Mesenchymal stem cell (in vitro differentiated cells and primary cell): ENCODE results near the gene IL20RA.
"Not testable (repeated sequence)": the region's sequence is repeated elsewhere in the genome, so short reads cannot be mapped to it uniquely, and the experiment has no call there.

Experiments
- DNase-seq: peaks from one replicate; pipeline ENCODE4 v3.0.0-alpha.2; 2013
- H2AFZ ChIP-seq: one replicate; pipeline ENCODE4 v1.6.1; 2013; ENCODE audit warnings: low read depth, mild to moderate bottlenecking, control low read depth, inconsistent platforms, low read length, moderate library complexity
- H2AK5ac ChIP-seq: 2 replicates; pipeline ENCODE4 v1.6.1; 2013; ENCODE audit warnings: low read length, moderate library complexity, mild to moderate bottlenecking, inconsistent platforms; ENCODE audit not compliant: severe bottlenecking
- H2BK120ac ChIP-seq: one replicate; pipeline ENCODE4 v1.6.1; 2013; ENCODE audit warnings: low read depth, mild to moderate bottlenecking, inconsistent platforms, low read length, moderate library complexity
- H2BK12ac ChIP-seq, 2 experiments: one replicate each; pipeline ENCODE4 v1.6.1; 2013; ENCODE audit warnings: inconsistent platforms in 2 of 2, low read length in 2 of 2, mild to moderate bottlenecking in 2 of 2, moderate library complexity in 2 of 2, control low read depth in 1 of 2
- H2BK15ac ChIP-seq: one replicate; pipeline ENCODE4 v1.6.1; 2013; ENCODE audit warnings: mild to moderate bottlenecking, low read depth, inconsistent platforms; ENCODE audit not compliant: poor library complexity, severe bottlenecking
- H2BK5ac ChIP-seq: 2 replicates; pipeline ENCODE4 v1.6.1; 2013; ENCODE audit warnings: low read depth, mild to moderate bottlenecking, low read length, control low read depth, inconsistent platforms; ENCODE audit not compliant: poor library complexity, severe bottlenecking
- H3K14ac ChIP-seq, 2 experiments: one replicate each; pipeline ENCODE4 v1.6.1; 2013; ENCODE audit warnings: inconsistent platforms in 2 of 2, low read length in 2 of 2, control low read depth in 1 of 2, mild to moderate bottlenecking in 1 of 2, moderate library complexity in 1 of 2
- H3K18ac ChIP-seq, 2 experiments: one replicate each; pipeline ENCODE4 v1.6.1; 2013; ENCODE audit warnings: inconsistent platforms in 2 of 2, low read length in 2 of 2, control low read depth in 1 of 2, low read depth in 1 of 2, mild to moderate bottlenecking in 1 of 2
- H3K23ac ChIP-seq, 2 experiments: one replicate each; pipeline ENCODE4 v1.6.1; 2013; ENCODE audit warnings: inconsistent platforms in 2 of 2, low read length in 2 of 2, mild to moderate bottlenecking in 2 of 2, moderate library complexity in 2 of 2, control low read depth in 1 of 2
- H3K27ac ChIP-seq: 2 replicates; pipeline ENCODE4 v1.5.1; 2013; ENCODE audit warnings: mild to moderate bottlenecking, moderate library complexity, low read length, control low read depth, inconsistent platforms; ENCODE audit not compliant: poor library complexity, severe bottlenecking
- H3K27me3 ChIP-seq, 2 experiments: 2 replicates each; pipeline versions ENCODE4 v1.6.1 to v1.7.0; 2013; ENCODE audit warnings: low read length in 2 of 2, mild to moderate bottlenecking in 2 of 2, moderate library complexity in 2 of 2, control low read depth in 1 of 2, inconsistent platforms in 1 of 2; ENCODE audit not compliant: control insufficient read depth in 1 of 2, insufficient read depth in 1 of 2
- H3K36me3 ChIP-seq, 2 experiments: 2 replicates each; pipeline versions ENCODE4 v1.6.1 to v1.7.0; 2013; ENCODE audit warnings: low read length in 2 of 2, control low read depth in 1 of 2, inconsistent platforms in 1 of 2, low read depth in 1 of 2, mild to moderate bottlenecking in 1 of 2; ENCODE audit not compliant: insufficient read depth in 2 of 2, control insufficient read depth in 1 of 2
- H3K4ac ChIP-seq, 2 experiments: one replicate each; pipeline ENCODE4 v1.6.1; 2013; ENCODE audit warnings: inconsistent platforms in 2 of 2, low read length in 2 of 2, mild to moderate bottlenecking in 2 of 2, moderate library complexity in 2 of 2, control low read depth in 1 of 2, low read depth in 1 of 2
- H3K4me1 ChIP-seq: 2 replicates; pipeline ENCODE4 v1.6.1; 2013; ENCODE audit warnings: low read depth, low read length, control low read depth; ENCODE audit not compliant: control insufficient read depth, insufficient read depth
- H3K4me2 ChIP-seq: 2 replicates; pipeline ENCODE4 v1.6.1; 2013; ENCODE audit warnings: low read length, mild to moderate bottlenecking, inconsistent platforms; ENCODE audit not compliant: poor library complexity, severe bottlenecking
- H3K4me3 ChIP-seq, 2 experiments: 2 replicates each; pipeline versions ENCODE4 v1.5.1 to v1.7.0; 2013; ENCODE audit warnings: low read length in 2 of 2, mild to moderate bottlenecking in 2 of 2, control low read depth in 1 of 2, low read depth in 1 of 2; ENCODE audit not compliant: insufficient read depth in 1 of 2
- H3K79me1 ChIP-seq: replicated peaks from 2 replicates; pipeline ENCODE4 v1.6.1; 2013; ENCODE audit warnings: mild to moderate bottlenecking, control low read depth, low read length, inconsistent platforms; ENCODE audit not compliant: poor library complexity, severe bottlenecking
- H3K9ac ChIP-seq: 2 replicates; pipeline ENCODE4 v1.7.0; 2013; ENCODE audit warnings: mild to moderate bottlenecking, low read length, moderate library complexity
- H3K9me3 ChIP-seq: 2 replicates; pipeline ENCODE4 v1.7.0; 2013; ENCODE audit warnings: mild to moderate bottlenecking, low read length; ENCODE audit not compliant: control insufficient read depth
- H4K8ac ChIP-seq: one replicate; pipeline ENCODE4 v1.6.1; 2013; ENCODE audit warnings: inconsistent platforms, mild to moderate bottlenecking, low read length, moderate library complexity
- H4K91ac ChIP-seq: one replicate; pipeline ENCODE4 v1.6.1; 2013; ENCODE audit warnings: mild to moderate bottlenecking, low read length, inconsistent platforms
- WGBS: methylation state at CpG from one replicate; pipeline ENCODE4 v1.1.7; 2013; ENCODE audit warnings: mixed read lengths; 5-methylcytosine and 5-hydroxymethylcytosine counted together

Gene IL20RA

GRCh38 chr6:136979206-136979605, 65.6 kb downstream of the IL20RA start:
- H4K91ac ChIP-seq: no peak overlapping the region
- H3K4me3 ChIP-seq: no peak overlapping the region
- H3K4me1 ChIP-seq: no peaks in the 10 kb centered on the region
- no peak overlapping the region for H4K8ac ChIP-seq
- H2BK120ac ChIP-seq: no peak overlapping the region
- H3K36me3 ChIP-seq: peaks cover 0 to 3% of the 10 kb centered on the region in 2 experiments
- no peaks in the 10 kb centered on the region for H3K9me3 ChIP-seq
- peaks cover 4 to 7% of the 10 kb centered on the region in 2 experiments for H3K27me3 ChIP-seq
- H2BK15ac ChIP-seq: no peak overlapping the region
- H2BK5ac ChIP-seq: no peak overlapping the region
- no peak overlapping the region for H3K18ac ChIP-seq
- H3K4ac ChIP-seq: no peak overlapping the region
- no peak overlapping the region for H3K14ac ChIP-seq
- no peak overlapping the region for H3K27ac ChIP-seq
- H2BK12ac ChIP-seq: no peak overlapping the region
- no peak overlapping the region for H3K4me2 ChIP-seq
- WGBS: 89% methylated on average over 5 of the region's 5 CpGs
- no peak overlapping the region for H2AK5ac ChIP-seq
- no peak overlapping the region for H3K9ac ChIP-seq
- DNase-seq: no peak
- H3K23ac ChIP-seq: no peak overlapping the region
- no peak overlapping the region for H2AFZ ChIP-seq
- H3K79me1 ChIP-seq: no peaks in the 10 kb centered on the region

- Histone ChIP-seq H3K9me3 (no peaks in the 10 kb centered on the region), H3K23ac (no peak overlapping the region), H2BK15ac (no peak overlapping the region), H2AK5ac (no peak overlapping the region), H3K79me1 (no peaks in the 10 kb centered on the region), H3K9ac (no peak overlapping the region), H3K14ac (no peak overlapping the region), H3K27me3 (peaks cover 4 to 7% of the 10 kb centered on the region in 2 experiments), H3K27ac (no peak overlapping the region), H2BK12ac (no peak overlapping the region), H3K4ac (no peak overlapping the region), H3K4me2 (no peak overlapping the region), H2BK5ac (no peak overlapping the region), H4K91ac (no peak overlapping the region), H4K8ac (no peak overlapping the region), H2BK120ac (no peak overlapping the region), H2AFZ (no peak overlapping the region), H3K18ac (no peak overlapping the region), H3K36me3 (no peaks in the 10 kb centered on the region), H3K4me1 (no peaks in the 10 kb centered on the region), H3K4me3 (no peak overlapping the region)
- WGBS: 62% methylated on average over 4 of the region's 5 CpGs
- DNase-seq: no peak
These were observed 67.7 kb downstream of the IL20RA start for GRCh38 chr6:136977075-136977474.

- no peak overlapping the region for H3K18ac ChIP-seq
- H2AK5ac ChIP-seq: no peak overlapping the region
- no peak overlapping the region for H3K4me3 ChIP-seq
- H3K79me1 ChIP-seq: no peaks in the 10 kb centered on the region
- H2BK120ac ChIP-seq: no peak overlapping the region
- H3K27ac ChIP-seq: no peak overlapping the region
- H3K36me3 ChIP-seq: no peaks in the 10 kb centered on the region
- no peak overlapping the region for H3K23ac ChIP-seq
- H3K27me3 ChIP-seq: peaks cover 7 to 9% of the 10 kb centered on the region in 2 experiments
- H2BK5ac ChIP-seq: no peak overlapping the region
- no peak overlapping the region for H4K91ac ChIP-seq
- WGBS: 100% methylated on average over 3 of the region's 3 CpGs
- no peak overlapping the region for H3K14ac ChIP-seq
- H3K4me2 ChIP-seq: no peak overlapping the region
- H3K9ac ChIP-seq: no peak overlapping the region
- H2BK15ac ChIP-seq: no peak overlapping the region
- H3K4me1 ChIP-seq: no peaks in the 10 kb centered on the region
- no peak overlapping the region for H2AFZ ChIP-seq
- DNase-seq: no peak
- H3K9me3 ChIP-seq: no peaks in the 10 kb centered on the region
- H4K8ac ChIP-seq: no peak overlapping the region
- no peak overlapping the region for H2BK12ac ChIP-seq
- H3K4ac ChIP-seq: no peak overlapping the region
These were observed 69.6 kb downstream of the IL20RA start for GRCh38 chr6:136975089-136975715.

GRCh38 chr6:136973781-136974180, 71.0 kb downstream of the IL20RA start:
- H3K4me3 ChIP-seq, H2AFZ ChIP-seq, H3K9ac ChIP-seq, DNase-seq, H3K9me3 ChIP-seq, H3K36me3 ChIP-seq, H2AK5ac ChIP-seq, H3K18ac ChIP-seq, H4K8ac ChIP-seq, H2BK15ac ChIP-seq, H3K79me1 ChIP-seq, H3K4me2 ChIP-seq, H2BK120ac ChIP-seq, H3K14ac ChIP-seq, H3K27me3 ChIP-seq, H3K23ac ChIP-seq, H3K27ac ChIP-seq, H3K4ac ChIP-seq, H2BK12ac ChIP-seq, H3K4me1 ChIP-seq, H4K91ac ChIP-seq, H2BK5ac ChIP-seq: not testable (repeated sequence)
- 95% methylated on average over 8 of the region's 8 CpGs for WGBS
